Neuronal stem cell (in vitro differentiated cells): ENCODE data around the gene GRIP2.
A peak's percentile ranks its signal among the peaks of the same experiment; 100 is the strongest.

Source experiments
- DNase-seq: peaks from one replicate; pipeline ENCODE4 v3.0.0-alpha.2; 2013; ENCODE audit warnings: low spot score
- H2AFZ ChIP-seq: one replicate; pipeline ENCODE4 v1.6.1; 2013; ENCODE audit warnings: mild to moderate bottlenecking, low read length, inconsistent platforms
- H2AK5ac ChIP-seq: 2 replicates; pipeline ENCODE4 v1.6.1; 2013; ENCODE audit warnings: low read depth, mild to moderate bottlenecking, inconsistent platforms, low read length, moderate library complexity, mixed read lengths
- H2BK120ac ChIP-seq: 2 replicates; pipeline ENCODE4 v1.6.1; 2013; ENCODE audit warnings: low read depth, mild to moderate bottlenecking, inconsistent platforms, low read length, moderate library complexity, mixed read lengths
- H2BK12ac ChIP-seq: one replicate; pipeline ENCODE4 v1.6.1; 2013; ENCODE audit warnings: low read length, inconsistent platforms
- H2BK15ac ChIP-seq: 2 replicates; pipeline ENCODE4 v1.6.1; 2013; ENCODE audit warnings: mild to moderate bottlenecking, low read length, inconsistent platforms, mixed read lengths
- H2BK5ac ChIP-seq: one replicate; pipeline ENCODE4 v1.6.1; 2013; ENCODE audit warnings: inconsistent platforms, mild to moderate bottlenecking, low read length, moderate library complexity
- H3K14ac ChIP-seq: one replicate; pipeline ENCODE4 v1.6.1; 2013; ENCODE audit warnings: low read length, inconsistent platforms
- H3K18ac ChIP-seq: 2 replicates; pipeline ENCODE4 v1.6.1; 2013; ENCODE audit warnings: low read length, inconsistent platforms
- H3K23ac ChIP-seq: 2 replicates; pipeline ENCODE4 v1.6.1; 2013; ENCODE audit warnings: low read depth, mild to moderate bottlenecking, mixed read lengths, low read length, inconsistent platforms; ENCODE audit not compliant: poor library complexity
- H3K27ac ChIP-seq: replicated peaks from 3 replicates; pipeline ENCODE4 v1.5.1; 2013; ENCODE audit warnings: low read length, inconsistent platforms
- H3K27me3 ChIP-seq, 3 experiments: 2 replicates each; pipeline ENCODE4 v1.6.1; 2013; ENCODE audit warnings: low read length in 3 of 3, mild to moderate bottlenecking in 2 of 3, inconsistent platforms in 1 of 3, low read depth in 1 of 3, mixed read lengths in 1 of 3, moderate library complexity in 1 of 3; ENCODE audit not compliant: control insufficient read depth in 3 of 3, insufficient read depth in 3 of 3
- H3K36me3 ChIP-seq, 2 donors: replicated peaks in 1 of 2; 2 replicates each; pipeline ENCODE4 v1.6.1; 2013; ENCODE audit warnings: low read length in 2 of 2; ENCODE audit not compliant: control insufficient read depth in 2 of 2, insufficient read depth in 2 of 2
- H3K4ac ChIP-seq: 2 replicates; pipeline ENCODE4 v1.6.1; 2013; ENCODE audit warnings: inconsistent platforms, mild to moderate bottlenecking, low read length, moderate library complexity
- H3K4me1 ChIP-seq, 2 donors: 1 replicate in 1 of 2; 2 replicates in 1 of 2; pipeline ENCODE4 v1.6.1; 2013; ENCODE audit warnings: low read length in 2 of 2, low read depth in 1 of 2; ENCODE audit not compliant: control insufficient read depth in 2 of 2, insufficient read depth in 1 of 2
- H3K4me2 ChIP-seq: one replicate; pipeline ENCODE4 v1.6.1; 2013; ENCODE audit warnings: mild to moderate bottlenecking, low read length, inconsistent platforms; ENCODE audit not compliant: insufficient read depth, poor library complexity, severe bottlenecking
- H3K4me3 ChIP-seq, 2 donors: 2 replicates each; pipeline ENCODE4 v1.5.1; 2013; ENCODE audit warnings: low read length in 2 of 2, mild to moderate bottlenecking in 2 of 2, inconsistent platforms in 1 of 2, moderate library complexity in 1 of 2
- H3K79me1 ChIP-seq: one replicate; pipeline ENCODE4 v1.6.1; 2013; ENCODE audit warnings: low read depth, mild to moderate bottlenecking, inconsistent platforms, low read length, moderate library complexity
- H3K9ac ChIP-seq: one replicate; pipeline ENCODE4 v1.6.1; 2013; ENCODE audit warnings: mild to moderate bottlenecking, low read depth, low read length, inconsistent platforms; ENCODE audit not compliant: poor library complexity
- H3K9me3 ChIP-seq, 2 donors: replicated peaks in 1 of 2; 2 replicates each; pipeline versions ENCODE3 to v1.6.1; 2013; ENCODE audit warnings: low read length in 2 of 2, mild to moderate bottlenecking in 2 of 2, inconsistent platforms in 1 of 2, low read depth in 1 of 2, mixed read lengths in 1 of 2, moderate library complexity in 1 of 2; ENCODE audit not compliant: control insufficient read depth in 2 of 2, insufficient read depth in 1 of 2
- H4K8ac ChIP-seq: one replicate; pipeline ENCODE4 v1.6.1; 2013; ENCODE audit warnings: low read depth, mild to moderate bottlenecking, inconsistent platforms, low read length, moderate library complexity
- H4K91ac ChIP-seq: one replicate; pipeline ENCODE4 v1.6.1; 2013; ENCODE audit warnings: low read length, low read depth, mild to moderate bottlenecking, inconsistent platforms; ENCODE audit not compliant: poor library complexity
- WGBS, 2 donors: extraction: QIAGEN DNeasy Blood & Tissue Kit; methylation state at CpG; one replicate each; pipeline ENCODE4 v1.1.7; 2013; ENCODE audit warnings: missing lambda C conversion rate in 2 of 2, mixed read lengths in 1 of 2; ENCODE audit not compliant: insufficient read length in 2 of 2, insufficient replicate concordance in 1 of 2; ENCODE audit errors: extremely low coverage in 2 of 2; 5-methylcytosine and 5-hydroxymethylcytosine counted together

The GRIP2 gene

DNA sequence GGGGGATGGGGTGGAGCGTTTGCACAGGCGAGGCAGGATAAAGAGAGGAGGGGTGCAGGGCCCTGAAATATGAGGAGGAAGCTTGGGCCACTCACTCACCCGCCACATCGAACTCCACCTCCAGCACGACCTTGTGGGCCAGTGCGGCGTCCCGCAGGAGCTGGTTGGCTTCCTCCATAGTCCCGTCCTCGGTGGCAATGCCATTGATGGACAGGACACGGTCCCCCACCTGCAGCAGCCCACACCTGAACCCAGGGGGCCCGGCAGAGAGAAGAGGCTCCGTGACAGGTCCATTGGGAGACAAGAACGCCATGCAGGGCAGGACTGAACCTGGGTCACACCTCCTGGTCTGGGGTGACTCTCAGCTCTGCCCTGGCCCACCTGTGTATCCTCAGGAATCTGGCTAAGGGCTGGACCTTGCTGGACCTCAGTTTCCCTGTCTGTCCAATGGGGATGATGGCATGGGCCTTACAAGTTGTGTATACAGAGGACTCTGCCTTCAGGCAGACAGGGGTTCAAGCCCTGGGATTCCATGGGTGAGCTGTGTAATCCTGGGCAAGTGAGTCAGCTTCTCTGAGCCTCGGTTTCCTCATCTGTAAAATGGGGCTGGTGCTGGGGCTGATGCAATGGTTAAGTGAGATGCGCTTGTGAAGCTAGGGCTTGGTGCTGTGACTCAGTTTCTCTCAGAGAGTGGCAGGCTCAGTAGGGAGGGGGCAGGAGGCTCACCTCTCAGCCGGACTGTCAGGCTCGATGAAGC, 26.4 kb downstream of the GRIP2 start:
- WGBS, 2 donors = no CpG with 5 or more reads among the region's 18 CpGs
- peak overlapping the region; percentile 78 for H2AK5ac ChIP-seq
- H2BK15ac ChIP-seq = no peak overlapping the region
- no peaks in the 10 kb centered on the region for H3K9me3 ChIP-seq
- H3K23ac ChIP-seq = peak overlapping the region; percentile 36
- no peak for DNase-seq
- H3K4me3 ChIP-seq = no peak overlapping the region
- H2BK120ac ChIP-seq = peak overlapping the region; percentile 35
- no peak overlapping the region for H3K4ac ChIP-seq
- H3K4me1 ChIP-seq = peaks cover 3% of the 10 kb centered on the region in 2 donors
- no peak overlapping the region for H4K8ac ChIP-seq
- no peak overlapping the region for H2BK12ac ChIP-seq
- peak overlapping the region; percentile 13 for H4K91ac ChIP-seq
- no peaks in the 10 kb centered on the region for H3K36me3 ChIP-seq
- no peak overlapping the region for H3K9ac ChIP-seq
- H2BK5ac ChIP-seq = no peak overlapping the region
- H3K27ac ChIP-seq = no peak overlapping the region
- H3K4me2 ChIP-seq = no peak overlapping the region
- H3K18ac ChIP-seq = peak overlapping the region; percentile 5
- no peak overlapping the region for H3K14ac ChIP-seq
- H3K27me3 ChIP-seq = peaks cover 0 to 21% (median 0%) of the 10 kb centered on the region in 3 experiments
- H3K79me1 ChIP-seq = peaks cover 2% of the 10 kb centered on the region
- H2AFZ ChIP-seq = no peak overlapping the region

DNA sequence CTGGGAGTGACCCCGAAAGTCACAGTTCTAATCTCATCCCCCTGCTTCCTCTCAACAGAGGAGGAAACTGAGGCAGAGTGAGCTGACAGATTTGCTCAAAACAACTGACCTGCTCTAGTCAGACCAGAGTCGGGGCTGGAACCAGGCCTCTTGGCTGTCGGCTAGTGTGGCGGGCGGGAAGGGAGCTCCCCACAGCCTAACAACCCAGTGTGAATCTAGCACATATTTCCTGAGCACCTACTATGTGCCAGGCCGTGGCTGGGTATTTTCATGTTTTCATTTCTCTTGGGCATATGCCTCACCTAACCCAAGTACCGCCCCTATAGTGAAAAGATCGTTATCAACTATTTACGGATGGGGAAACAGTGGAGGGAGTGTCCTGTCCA, 27.2 kb downstream of the GRIP2 start:
- no peaks in the 10 kb centered on the region for H3K9me3 ChIP-seq
- peak overlapping the region; percentile 16 for H2BK15ac ChIP-seq
- H3K18ac ChIP-seq = no peak overlapping the region
- no peak overlapping the region for H2BK12ac ChIP-seq
- H2AK5ac ChIP-seq = no peak overlapping the region
- no peak overlapping the region for H4K8ac ChIP-seq
- no peak overlapping the region for H3K4me3 ChIP-seq
- peaks cover 2% of the 10 kb centered on the region for H3K79me1 ChIP-seq
- H3K4me1 ChIP-seq = peaks cover 3% of the 10 kb centered on the region in 2 donors
- H3K14ac ChIP-seq = no peak overlapping the region
- no peaks in the 10 kb centered on the region for H3K36me3 ChIP-seq
- no peak overlapping the region for H3K4ac ChIP-seq
- H3K4me2 ChIP-seq = no peak overlapping the region
- no peak overlapping the region for H2BK5ac ChIP-seq
- peaks cover 0 to 21% (median 0%) of the 10 kb centered on the region in 3 experiments for H3K27me3 ChIP-seq
- no peak overlapping the region for H3K9ac ChIP-seq
- no peak for DNase-seq
- no peak overlapping the region for H2AFZ ChIP-seq
- no peak overlapping the region for H2BK120ac ChIP-seq
- H3K27ac ChIP-seq = no peak overlapping the region
- WGBS, 2 donors = no CpG with 5 or more reads among the region's 9 CpGs
- no peak overlapping the region for H3K23ac ChIP-seq
- H4K91ac ChIP-seq = no peak overlapping the region

DNA sequence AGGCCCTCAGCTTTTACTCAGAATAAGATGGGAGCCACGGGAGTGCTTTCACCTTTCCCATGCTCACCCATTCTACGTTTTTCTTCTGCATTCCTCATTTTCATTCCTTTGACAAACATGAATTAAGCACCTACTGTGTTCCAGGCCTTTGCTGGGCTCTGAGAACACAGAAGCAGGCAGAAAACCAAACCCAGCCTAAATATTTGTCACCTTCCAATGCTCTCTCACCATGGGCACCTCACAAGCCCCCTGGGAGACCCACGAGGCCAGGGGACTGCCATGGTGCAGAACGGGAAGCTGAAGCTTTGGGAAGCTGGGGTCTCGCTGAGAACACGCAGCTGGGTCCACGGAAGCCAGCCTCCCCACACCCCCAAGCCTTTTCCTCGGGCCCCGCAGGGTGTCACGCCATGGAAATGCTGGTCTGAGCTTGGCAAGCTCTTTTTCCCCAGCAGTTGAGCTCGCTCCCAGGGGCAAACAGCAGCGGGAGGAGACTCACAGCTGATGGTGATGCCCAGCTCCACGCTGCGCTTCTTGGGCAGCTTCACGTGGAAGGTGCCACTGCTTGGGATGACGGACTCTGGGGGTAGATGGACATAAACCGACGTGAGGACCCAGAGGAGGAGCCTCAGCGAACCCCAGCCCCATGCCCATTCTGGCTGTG, 27.7 kb downstream of the GRIP2 start:
- Histone ChIP-seq H3K4me3 (no peak overlapping the region), H4K91ac (no peak overlapping the region), H3K27ac (no peak overlapping the region), H3K27me3 (peaks cover 0 to 21% (median 0%) of the 10 kb centered on the region in 3 experiments), H2AFZ (no peak overlapping the region), H2BK5ac (no peak overlapping the region), H3K9me3 (no peaks in the 10 kb centered on the region), H3K4ac (no peak overlapping the region), H3K14ac (no peak overlapping the region), H3K18ac (peak overlapping the region; percentile 68), H3K79me1 (peaks cover 2% of the 10 kb centered on the region), H2AK5ac (no peak overlapping the region), H3K23ac (no peak overlapping the region), H3K9ac (no peak overlapping the region), H2BK15ac (peak overlapping the region; percentile 16), H2BK12ac (no peak overlapping the region), H4K8ac (no peak overlapping the region), H3K36me3 (no peaks in the 10 kb centered on the region), H2BK120ac (no peak overlapping the region), H3K4me2 (no peak overlapping the region), H3K4me1 (peaks cover 0 to 3% of the 10 kb centered on the region in 2 donors)
- WGBS, 2 donors = no CpG with 5 or more reads among the region's 19 CpGs
- no peak for DNase-seq

DNA sequence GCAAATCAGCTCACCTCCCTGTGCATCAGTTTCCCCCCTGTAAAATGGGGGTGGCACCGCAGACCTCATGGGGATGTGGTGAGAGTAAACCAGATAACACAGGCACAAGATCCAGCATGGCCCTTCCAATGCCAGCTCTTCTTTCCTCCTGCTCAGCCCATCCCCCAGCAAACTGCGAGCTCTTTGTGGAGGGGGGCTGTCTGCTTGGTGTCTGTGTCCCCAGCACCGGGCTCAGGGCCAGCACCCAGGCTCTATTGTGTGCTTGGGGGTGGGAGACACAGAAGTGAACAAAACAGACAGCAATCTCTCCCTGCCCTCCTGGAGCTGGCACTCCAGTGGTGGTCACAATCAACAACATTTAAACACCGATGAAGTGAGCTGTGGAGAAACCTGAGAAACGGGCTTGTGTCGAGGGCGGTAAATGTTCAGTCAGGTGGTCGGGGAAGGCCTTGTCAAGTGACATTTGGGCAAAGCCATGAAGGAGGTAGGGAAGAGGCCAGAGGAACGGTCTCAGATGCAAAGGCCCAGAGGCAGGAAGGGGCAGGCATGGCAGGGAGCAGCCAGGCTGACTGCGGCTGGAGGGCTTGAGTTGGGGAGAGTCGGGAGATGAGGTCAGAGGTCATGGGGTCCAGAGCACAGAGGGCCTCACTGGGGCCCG, 28.4 kb downstream of the GRIP2 start:
- Histone ChIP-seq H3K14ac (no peak overlapping the region), H4K8ac (no peak overlapping the region), H3K9ac (no peak overlapping the region), H3K4ac (no peak overlapping the region), H3K23ac (no peak overlapping the region), H3K27me3 (peaks cover 0 to 21% (median 0%) of the 10 kb centered on the region in 3 experiments), H3K4me3 (no peak overlapping the region), H3K4me1 (peaks cover 0 to 3% of the 10 kb centered on the region in 2 donors), H3K36me3 (no peaks in the 10 kb centered on the region), H2AFZ (no peak overlapping the region), H2BK15ac (no peak overlapping the region), H2BK5ac (no peak overlapping the region), H4K91ac (no peak overlapping the region), H3K9me3 (no peaks in the 10 kb centered on the region), H2AK5ac (peak overlapping the region; percentile 86), H3K79me1 (peaks cover 2% of the 10 kb centered on the region), H2BK120ac (no peak overlapping the region), H2BK12ac (no peak overlapping the region), H3K27ac (no peak overlapping the region), H3K18ac (no peak overlapping the region), H3K4me2 (no peak overlapping the region)
- WGBS, 2 donors = no CpG with 5 or more reads among the region's 12 CpGs
- DNase-seq = no peak
